ENCODE data around the gene ILDR1.

DNA sequence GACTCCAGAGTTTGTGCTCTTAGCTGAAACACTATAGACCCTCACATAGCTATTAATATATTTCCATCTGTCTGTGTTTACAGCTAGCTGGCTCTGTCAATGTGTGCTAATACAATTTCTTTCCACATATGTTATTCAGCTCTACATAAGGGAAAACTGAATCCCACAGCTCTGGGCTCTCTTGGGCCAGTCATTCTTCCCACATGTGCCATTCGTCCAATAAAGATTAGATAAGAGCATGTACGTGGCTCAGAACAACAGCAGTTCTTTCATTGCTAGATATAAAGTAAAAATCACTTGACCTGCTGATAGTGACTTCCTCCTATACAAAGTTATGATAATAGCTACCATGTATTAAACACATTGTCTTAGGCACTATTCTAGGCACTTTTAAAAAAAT, 2.8 kb upstream of the ILDR1 start:
- no peak for TF ChIP-seq RARB (CRISPR knock-in tag; IDR thresholded peaks at IDR 0.05)
- TF ChIP-seq, protein P1, sequence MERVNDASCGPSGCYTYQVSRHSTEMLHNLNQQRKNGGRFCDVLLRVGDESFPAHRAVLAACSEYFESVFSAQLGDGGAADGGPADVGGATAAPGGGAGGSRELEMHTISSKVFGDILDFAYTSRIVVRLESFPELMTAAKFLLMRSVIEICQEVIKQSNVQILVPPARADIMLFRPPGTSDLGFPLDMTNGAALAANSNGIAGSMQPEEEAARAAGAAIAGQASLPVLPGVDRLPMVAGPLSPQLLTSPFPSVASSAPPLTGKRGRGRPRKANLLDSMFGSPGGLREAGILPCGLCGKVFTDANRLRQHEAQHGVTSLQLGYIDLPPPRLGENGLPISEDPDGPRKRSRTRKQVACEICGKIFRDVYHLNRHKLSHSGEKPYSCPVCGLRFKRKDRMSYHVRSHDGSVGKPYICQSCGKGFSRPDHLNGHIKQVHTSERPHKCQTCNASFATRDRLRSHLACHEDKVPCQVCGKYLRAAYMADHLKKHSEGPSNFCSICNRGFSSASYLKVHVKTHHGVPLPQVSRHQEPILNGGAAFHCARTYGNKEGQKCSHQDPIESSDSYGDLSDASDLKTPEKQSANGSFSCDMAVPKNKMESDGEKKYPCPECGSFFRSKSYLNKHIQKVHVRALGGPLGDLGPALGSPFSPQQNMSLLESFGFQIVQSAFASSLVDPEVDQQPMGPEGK (CRISPR knock-in tag; IDR thresholded peaks at IDR 0.05; ENCODE audit: borderline replicate concordance), result no peak
- no peak for TF ChIP-seq ZFP3 (CRISPR knock-in tag; IDR thresholded peaks at IDR 0.05)
- no peak for TF ChIP-seq TCF4 (CRISPR knock-in tag; IDR thresholded peaks at IDR 0.05; ENCODE audit: borderline replicate concordance)
- no peak for TF ChIP-seq ZFP30 (CRISPR knock-in tag; IDR thresholded peaks at IDR 0.05)
- TF ChIP-seq BACH2 (CRISPR knock-in tag; IDR thresholded peaks at IDR 0.05; ENCODE audit: borderline replicate concordance), result no peak
- no peak for TF ChIP-seq ARNTL (CRISPR knock-in tag; IDR thresholded peaks at IDR 0.05; ENCODE audit: borderline replicate concordance, low read depth)
- no peak for TF ChIP-seq TOX (CRISPR knock-in tag; IDR thresholded peaks at IDR 0.05; ENCODE audit: borderline replicate concordance)
